GM21825 (cell line): ENCODE data around the gene ANKRD13A.
"Not testable (repeated sequence)": the region's sequence is repeated elsewhere in the genome, so short reads cannot be mapped to it uniquely, and the experiment has no call there.

Experiments
- ATAC-seq: cut with Tn5 transposase; IDR thresholded peaks from one replicate; pipeline ENCODE4 v1.9.1; 2021; ENCODE audit warnings: mild to moderate bottlenecking, moderate library complexity; ENCODE audit not compliant: unreplicated experiment

Gene ANKRD13A

DNA sequence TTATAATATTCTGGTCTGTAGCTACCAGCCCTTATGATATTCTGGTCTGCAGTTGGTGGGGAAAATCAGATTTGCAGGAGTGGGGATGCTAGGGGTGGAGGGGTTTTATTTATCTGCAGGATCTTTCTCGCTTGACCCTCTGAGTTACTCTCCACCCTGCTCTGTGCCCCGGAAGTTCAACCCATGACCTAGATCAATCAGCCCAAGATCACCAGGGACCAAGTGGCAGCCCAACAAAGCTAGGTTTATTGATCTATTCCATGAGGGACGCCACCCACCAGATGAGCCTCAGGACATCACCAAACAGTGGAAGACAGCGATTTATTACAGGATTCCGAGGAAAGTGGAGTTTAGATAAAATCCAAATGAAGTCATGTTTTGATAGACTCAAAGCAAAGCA, 74.9 kb downstream of the ANKRD13A start:
- no peak for ATAC-seq

DNA sequence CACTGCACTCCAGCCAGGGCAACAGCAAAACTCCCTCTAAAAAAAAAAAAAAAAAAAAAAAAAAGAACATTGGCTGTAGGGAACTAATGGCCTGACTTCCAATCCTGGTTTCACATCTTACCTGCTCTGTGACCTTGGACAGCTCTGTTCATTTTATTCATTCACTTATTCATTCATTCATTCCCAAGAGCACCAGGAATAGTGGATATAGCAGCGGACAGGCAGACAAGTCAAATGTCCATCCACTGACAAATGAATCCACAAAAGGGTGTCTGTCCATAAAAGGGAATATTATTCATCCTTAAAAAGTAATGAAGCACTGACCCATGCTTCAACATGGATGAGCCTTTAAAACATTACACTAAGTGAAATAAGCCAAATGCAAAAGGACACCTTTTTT, 76.7 kb downstream of the ANKRD13A start:
- ATAC-seq = no peak

DNA sequence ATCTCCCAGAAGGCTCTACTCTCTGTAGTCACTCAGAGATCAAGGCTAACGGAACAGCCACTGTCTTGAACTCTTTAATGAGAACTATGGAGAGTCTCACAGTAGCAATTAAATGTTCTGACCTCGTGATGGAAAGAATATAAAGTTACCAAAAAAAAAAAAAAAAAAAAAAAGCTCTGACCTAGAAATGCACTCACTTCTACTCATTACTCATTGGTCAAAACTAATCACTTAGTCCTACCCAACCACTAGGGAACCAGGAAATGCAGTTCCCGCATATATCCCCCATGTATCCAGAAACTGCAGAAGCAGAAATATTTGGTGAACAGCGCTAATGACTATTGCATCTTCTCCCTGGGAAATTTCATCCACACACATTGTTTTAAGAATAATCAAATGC, 78.6 kb downstream of the ANKRD13A start:
- no peak for ATAC-seq

DNA sequence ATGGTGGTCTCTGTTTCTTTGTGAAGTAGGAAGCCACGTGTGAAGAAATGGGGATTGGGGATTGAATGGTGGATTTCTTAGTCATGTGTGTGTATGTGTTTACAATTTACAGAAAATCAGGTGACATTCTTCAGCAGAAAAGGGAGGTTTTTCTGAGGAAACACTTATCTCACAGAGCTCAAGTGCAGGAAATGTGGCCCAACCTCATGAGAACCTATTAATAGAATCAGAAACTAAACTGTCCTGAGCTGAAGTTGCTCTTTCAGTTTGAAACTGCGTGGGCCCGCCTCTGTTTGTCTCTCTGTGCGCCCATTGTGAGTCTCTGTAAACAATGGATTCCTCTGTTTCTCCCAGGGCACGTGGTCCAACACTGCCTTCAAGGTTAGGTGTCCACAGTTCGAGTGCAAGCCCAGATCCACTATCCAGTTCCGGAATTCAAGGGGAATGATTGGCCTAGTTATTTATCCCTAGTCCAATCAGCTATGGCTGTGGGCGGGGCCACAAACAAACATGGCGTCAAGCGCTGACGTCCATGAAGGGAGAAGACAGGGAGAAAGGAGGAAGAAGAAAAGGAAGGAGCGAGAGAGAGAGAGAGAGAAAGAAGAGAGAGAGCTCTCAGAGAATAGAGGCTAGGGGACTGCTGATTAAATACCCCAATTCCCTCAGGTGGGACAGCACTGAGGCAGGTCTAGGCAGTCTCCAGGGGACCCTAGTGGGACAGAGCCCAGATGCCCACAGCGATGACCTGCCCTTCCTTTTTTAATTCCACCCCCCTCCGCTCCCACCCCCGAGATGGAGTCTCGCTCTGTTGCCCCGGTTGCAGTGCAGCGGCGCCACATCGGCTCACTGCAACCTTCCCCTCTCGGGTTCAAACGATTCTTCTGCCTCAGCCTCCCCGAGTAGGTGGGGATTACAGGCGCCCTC, 80.5 kb downstream of the ANKRD13A start:
- peak; percentile 80 for ATAC-seq

DNA sequence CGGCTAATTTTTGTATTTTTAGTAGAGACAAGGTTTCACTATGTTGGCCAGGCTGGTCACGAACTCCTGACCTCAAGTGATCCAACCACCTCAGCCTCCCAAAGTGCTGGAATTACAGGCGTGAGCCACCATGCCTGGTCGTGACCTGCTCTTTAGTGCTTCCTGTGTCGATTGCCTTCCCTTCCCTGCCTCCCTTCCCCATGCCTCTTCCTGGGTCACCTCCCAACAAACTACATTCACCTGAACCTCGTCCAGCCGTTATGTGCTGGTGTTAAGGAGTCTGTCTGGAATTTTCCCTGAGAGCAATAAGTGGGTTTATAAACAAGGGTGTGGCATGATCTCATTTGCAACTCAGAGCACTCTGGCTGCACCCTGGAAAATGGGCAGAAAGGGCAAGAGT, 81.2 kb downstream of the ANKRD13A start:
- ATAC-seq = no peak

DNA sequence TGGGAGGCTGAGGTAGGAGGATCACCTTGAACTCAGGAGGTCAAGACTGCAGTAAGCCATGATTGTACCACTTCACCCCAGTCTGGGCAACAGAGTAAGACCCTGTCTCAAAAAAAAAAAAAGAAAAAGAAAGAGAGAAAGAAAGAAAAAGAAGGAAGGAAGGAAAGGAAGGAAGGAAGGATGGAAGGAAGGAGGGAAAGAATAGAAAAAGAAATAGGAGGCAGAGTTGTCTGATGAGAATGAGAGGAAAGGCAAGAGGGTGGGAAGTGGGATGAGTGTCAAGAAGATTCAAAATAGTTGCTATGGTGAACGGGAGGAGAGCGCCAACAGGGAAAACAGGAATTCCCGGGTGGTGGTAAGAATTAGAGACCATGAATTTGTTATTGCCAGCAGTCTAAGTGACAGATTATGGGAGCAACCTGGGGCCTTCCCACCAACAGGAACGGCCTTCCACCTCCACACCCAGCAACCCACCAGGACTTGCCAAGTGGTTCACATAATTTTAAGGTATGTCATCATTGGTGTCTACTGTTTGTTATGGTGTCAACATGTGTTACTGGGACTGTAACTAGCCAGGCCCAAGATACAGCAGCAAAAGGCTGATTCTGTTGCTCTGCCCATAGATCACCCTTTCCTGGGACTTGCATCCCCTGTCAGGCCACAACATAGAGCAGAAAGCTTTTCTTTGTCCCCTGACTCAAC, 85.2 kb downstream of the ANKRD13A start:
- no peak for ATAC-seq

DNA sequence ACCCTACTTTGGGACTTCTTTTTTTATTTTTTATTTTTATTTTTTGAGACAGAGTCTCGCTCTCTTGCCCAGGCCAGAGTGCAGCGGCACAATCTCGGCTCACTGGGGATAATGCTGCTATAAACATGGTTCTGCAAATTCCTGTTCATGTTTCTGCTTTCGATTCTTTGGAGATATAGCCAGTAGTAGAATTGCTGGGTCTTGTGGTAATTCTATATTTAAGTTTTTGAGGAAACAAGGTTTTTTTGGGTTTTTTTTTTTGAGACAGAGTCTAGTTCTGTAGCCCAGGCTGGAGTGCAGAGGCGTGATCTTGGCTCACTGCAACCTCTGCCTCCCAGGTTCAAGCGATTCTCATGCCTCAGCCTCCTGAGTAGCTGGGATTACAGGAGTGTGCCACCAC, 89.0 kb downstream of the ANKRD13A start:
- not testable (repeated sequence) for ATAC-seq

DNA sequence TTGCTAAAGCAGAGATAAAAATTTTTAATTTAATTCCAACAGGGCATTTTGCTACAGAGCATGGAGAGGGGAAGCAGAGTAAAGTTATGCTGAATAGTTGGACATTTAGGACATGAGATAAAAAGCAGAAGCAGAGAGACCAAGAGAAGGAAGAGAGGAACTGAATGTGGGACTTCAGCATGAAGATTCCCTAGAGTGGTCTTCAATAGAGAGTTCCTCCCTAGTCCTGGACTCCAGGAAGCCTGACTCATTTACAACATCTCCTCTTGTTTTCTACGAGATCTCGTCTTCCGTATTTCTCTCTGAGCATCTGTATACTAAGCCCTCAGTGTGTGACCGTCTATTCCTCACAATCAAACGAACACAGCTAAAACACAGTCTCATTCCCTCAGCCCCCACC, 89.7 kb downstream of the ANKRD13A start:
- no peak for ATAC-seq
